ENCODE measurements around the gene C9orf152. TPM values are rescaled to one million over a fixed set of nuclear protein-coding genes. Genes with fewer than 3 reads are reported as not detected.

The C9orf152 gene
- total RNA-seq, 3 donors from 2014 or later: 0.14 TPM; not detected in 2

GRCh38 chr9:110155751-110156150 lies 52.2 kb downstream of the C9orf152 start:
- Mint-ChIP-seq H3K4me3 (no peak overlapping the region), H3K9me3 (no peaks in the 10 kb centered on the region), H3K4me1 (ENCODE audit: low read depth) (peaks cover 60% of the 10 kb centered on the region), H3K27me3 (ENCODE audit: low read depth) (no peaks in the 10 kb centered on the region), H3K36me3 (ENCODE audit: insufficient read depth) (peaks cover 14% of the 10 kb centered on the region)
- no peak for ATAC-seq
- DNase-seq: no peak

DNA sequence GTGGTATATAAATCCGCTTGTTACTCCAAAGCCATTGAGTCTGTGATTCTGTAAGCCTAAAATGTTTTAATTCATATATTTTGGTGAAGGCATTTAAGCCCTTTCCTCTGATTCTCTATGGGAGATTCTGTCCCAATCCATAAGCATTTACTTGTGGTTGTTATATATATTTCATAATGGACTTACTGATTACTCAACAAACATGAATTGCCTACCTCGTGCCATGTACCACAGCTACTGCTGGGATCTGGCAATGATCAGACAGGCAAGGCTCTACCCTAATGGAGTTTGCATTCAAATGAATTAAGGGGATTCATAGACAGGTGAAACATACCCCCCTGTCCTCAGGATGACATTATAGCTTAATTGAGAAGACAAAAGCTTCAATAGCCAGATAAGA lies 54.5 kb downstream of the C9orf152 start:
- no peak for ATAC-seq
- peaks cover 4% of the 10 kb centered on the region for H3K9me3 Mint-ChIP-seq
- no peaks in the 10 kb centered on the region for H3K27me3 Mint-ChIP-seq (ENCODE audit: low read depth)
- peaks cover 74% of the 10 kb centered on the region for H3K4me1 Mint-ChIP-seq (ENCODE audit: low read depth)
- DNase-seq: no peak
- peaks cover 6% of the 10 kb centered on the region for H3K36me3 Mint-ChIP-seq (ENCODE audit: insufficient read depth)
- H3K4me3 Mint-ChIP-seq: no peak overlapping the region

GRCh38 chr9:110152704-110153374 lies 55.1 kb downstream of the C9orf152 start:
- Mint-ChIP-seq H3K9me3 (peaks cover 4% of the 10 kb centered on the region), H3K4me3 (no peak overlapping the region), H3K4me1 (ENCODE audit: low read depth) (peaks cover 74% of the 10 kb centered on the region), H3K36me3 (ENCODE audit: insufficient read depth) (peaks cover 4% of the 10 kb centered on the region), H3K27me3 (ENCODE audit: low read depth) (no peaks in the 10 kb centered on the region)
- no peak for ATAC-seq
- DNase-seq: no peak

Other genes starting within 250 kb of the C9orf152 start
- gene TXN, start 48.3 kb upstream of the C9orf152 start, total RNA-seq: 100 to 1,000 TPM; 525 to 605 (median 551) TPM
- not detected for gene TXNDC8, start 129.7 kb upstream of the C9orf152 start, total RNA-seq

All from activated T-cell treated with anti-CD3 and anti-CD28 coated beads, Interleukin-2, amount 50 U/mL, for 4 hours (primary cell).